ENCODE data around the gene MAP3K7CL. TPM values are rescaled to one million over a fixed set of nuclear protein-coding genes. Genes with fewer than 3 reads are reported as not detected.
A peak's percentile ranks its signal among the peaks of the same experiment; 100 is the strongest.

Gene MAP3K7CL
- total RNA-seq, 2 donors from 2014 or later: 2.3 to 5.4 TPM

DNA sequence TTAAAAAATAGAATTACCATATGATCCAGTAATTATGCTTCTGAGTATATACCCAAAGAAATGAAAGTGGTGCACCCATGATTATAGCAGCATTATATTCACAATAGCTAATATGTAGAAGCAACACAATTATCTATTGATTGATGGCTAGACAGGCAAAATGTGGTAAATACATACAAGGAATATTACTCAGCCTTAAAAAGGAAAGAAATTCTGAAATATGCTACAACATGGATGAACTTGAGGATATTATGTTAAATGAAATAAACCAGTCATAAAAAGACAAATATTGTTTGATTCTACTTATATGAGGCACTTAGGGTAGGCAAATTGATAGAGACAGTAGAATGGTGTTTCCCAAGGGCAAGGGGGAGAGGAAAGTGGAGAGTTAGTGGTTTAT is 80.8 kb downstream of the MAP3K7CL start:
- DNase-seq (no peak), ATAC-seq (no peak)
- intact Hi-C loops (cut with DNase I): no loop called here

DNA sequence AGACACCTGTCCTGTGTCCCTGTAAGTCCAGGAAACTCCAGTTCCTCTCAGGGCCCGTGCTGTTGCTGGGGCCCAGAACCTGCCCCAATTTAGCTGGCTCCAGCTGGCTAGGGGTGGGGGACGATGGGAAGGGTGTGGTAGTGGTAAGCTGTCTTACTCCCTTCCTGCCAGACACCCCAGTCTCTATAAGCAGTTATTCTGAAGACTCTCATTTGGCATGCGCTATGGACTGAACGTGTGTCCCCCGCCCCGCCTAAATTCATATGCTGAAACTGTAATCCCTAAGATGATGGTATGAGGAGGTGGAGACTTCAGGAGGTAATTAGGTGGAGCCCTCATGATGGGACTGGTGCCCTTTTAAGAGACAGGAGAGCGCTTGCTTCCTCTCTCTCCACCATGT is 82.0 kb downstream of the MAP3K7CL start:
- intact Hi-C loops (cut with DNase I): no loop called here
- DNase-seq (no peak), ATAC-seq (no peak)

DNA sequence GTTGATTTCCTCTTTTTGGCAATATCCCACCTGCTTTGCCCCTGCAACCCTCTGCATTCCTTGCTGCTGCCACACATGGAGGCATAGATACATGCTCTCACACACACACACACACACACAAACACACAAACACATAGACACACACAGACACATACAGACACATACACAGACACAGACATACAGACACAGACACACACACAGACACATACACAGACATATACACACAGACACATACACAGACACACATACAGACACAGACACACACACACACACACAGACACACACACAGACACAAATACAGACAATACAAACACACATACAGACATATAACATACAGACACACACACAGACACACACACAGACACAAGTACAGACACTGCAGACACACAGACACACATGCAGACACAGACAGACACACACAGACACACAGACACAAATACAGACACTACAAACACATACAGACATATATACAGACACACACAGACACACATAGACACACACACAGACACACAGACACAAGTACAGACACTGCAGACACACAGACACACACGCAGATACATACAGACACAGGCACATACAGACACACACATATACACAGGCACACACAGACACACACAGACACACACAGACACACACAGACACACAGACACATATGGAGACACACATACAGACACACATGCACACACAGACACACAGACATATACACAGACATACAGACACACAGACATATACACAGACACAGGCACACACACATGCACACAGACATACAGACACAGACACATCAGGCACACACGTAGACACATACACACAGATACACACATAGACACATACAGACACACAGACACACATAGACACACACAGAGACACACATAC is 83.3 kb downstream of the MAP3K7CL start:
- intact Hi-C loops (cut with DNase I): no loop called here
- no peak for DNase-seq

DNA sequence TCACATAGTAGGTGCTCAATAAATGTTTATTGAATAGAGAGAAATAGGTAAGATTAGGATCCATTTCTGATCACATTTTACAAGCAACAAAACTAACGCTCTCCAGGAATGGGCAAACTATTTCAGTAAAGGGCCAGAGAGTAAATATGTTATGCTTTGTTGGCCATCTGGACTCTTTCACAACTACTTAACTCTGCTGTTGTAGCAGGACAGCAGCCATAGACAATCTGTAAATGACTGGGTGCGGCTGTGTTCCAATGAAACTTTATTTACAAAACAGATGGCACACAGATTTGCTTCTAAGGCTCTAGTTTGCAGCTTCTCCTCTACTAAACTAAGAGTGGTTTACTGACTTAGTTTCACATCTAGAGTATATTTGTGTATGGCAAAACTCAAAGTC is 85.3 kb downstream of the MAP3K7CL start:
- ATAC-seq (no peak), DNase-seq (no peak)
- intact Hi-C loops (cut with DNase I): no loop called here

More for the DNA sequence above, 83.3 kb downstream of the MAP3K7CL start:
- no peak for ATAC-seq

DNA sequence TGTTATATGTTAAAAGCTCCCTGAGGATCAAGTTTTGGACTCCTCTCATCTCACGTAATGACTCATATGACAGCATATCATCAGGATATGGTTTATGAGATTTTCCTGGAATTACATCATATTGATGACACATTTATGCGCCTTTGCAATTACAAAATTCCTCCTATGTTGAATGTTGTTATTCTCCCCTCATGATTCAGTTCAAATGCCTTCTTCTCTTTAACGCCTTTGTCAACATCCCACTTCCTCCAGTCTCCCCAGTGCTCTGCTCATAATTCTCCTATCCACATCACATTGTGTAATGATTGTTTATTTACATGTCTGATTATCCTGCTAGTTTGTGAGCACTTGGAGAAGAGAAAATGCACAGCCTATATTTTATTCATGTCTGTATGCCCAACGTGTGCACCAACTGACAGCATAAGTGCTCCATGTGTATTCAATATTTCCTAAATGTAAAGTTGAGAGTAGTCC is 87.4 kb downstream of the MAP3K7CL start:
- intact Hi-C loops (cut with DNase I): no loop called here
- no peak for DNase-seq
- peak in 1 of 2 donors; percentile 82 for ATAC-seq

DNA sequence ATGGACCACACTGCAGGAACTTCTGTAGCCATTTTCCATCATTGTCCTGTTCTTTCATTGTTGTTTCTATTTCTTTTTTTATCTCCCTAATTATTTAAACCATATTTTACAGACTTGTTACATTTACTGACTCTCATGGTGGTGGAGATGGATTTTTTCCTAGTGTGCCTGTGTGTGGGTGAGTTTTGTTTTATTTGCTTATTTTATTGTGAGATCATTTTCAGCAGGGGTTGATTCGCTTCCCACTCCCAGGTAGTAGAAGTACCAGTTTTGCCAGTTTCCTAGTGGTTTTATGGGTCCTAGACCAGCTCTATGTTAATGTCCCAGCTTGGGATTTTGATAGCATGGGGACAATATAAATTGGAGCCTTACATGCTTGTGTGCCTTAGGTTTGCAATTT is 88.3 kb downstream of the MAP3K7CL start:
- no peak for ATAC-seq
- intact Hi-C loops (cut with DNase I): no loop called here
- no peak for DNase-seq

DNA sequence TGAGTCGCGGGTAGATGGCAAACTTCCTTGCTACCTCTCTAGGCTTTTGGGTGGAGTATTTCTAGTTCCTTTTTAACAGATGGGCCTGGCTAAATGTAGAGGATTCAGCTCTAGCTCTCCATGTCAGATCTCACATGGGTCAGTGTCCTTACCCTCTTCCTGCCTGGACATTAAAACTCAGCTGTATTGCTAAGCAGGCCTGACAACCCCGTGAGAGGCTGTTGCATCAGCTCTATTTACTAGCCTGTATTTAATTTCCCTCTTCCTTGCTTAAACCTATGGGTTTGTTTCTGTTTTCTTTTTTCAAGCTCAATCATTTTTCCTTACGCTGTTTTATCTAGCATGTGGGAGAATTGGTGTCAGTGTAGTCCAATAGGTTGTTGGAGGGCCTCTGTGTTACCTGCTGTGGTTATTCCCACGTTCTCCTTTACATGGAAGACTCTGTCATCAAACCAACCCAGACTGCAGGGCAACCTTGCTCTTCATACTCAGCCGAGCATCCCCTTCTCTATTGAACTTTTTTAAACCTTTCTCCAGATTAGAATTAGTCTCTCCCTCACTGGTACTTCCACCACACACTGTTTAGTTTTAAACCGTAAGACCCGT is 88.8 kb downstream of the MAP3K7CL start:
- DNase-seq: no peak
- ATAC-seq: peak; percentile 38 to 61
- intact Hi-C loops (cut with DNase I): no loop called here

DNA sequence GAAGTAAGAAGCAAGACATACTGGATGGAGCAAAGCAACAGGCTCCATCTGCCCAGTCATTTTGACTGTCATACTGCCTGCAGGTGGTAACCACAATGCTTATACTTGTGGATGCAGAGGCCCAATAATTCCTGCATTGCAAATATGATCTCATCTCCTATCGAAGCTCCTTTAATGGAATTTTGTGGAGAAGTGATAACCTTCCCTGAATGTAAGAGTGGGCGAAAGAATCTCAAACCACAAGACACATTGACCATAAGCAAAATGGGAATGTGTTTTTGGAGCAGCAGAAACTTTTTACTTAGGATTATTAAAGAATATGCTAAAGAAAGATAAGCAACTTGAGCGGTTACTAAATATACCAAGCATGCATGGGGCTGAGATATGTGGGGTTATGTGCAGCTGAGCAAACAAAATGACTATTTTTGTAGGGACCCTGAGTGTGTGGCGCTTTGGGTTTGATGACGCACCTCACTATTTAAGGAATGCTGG is 90.9 kb downstream of the MAP3K7CL start:
- DNase-seq: no peak
- intact Hi-C loops (cut with DNase I): no loop called here
- no peak for ATAC-seq

DNA sequence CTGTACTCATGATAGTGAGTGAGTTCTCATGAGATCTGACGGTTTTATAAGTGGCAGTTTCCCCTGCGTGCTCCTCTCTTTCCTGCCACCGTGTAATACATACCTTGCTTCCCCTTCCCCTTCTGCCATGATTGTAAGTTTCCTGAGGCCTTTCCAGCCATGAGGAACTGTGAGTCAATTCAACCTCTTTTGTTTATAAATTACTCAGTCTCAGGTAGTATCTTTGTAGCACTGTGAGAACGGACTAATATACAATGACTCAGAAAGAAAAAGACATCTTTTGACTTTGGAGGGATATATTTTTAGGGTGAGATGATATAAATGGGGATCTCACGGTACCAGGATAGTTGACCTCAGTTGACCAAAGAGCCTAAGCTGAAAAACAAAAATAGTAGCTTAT is 93.6 kb downstream of the MAP3K7CL start:
- ATAC-seq (no peak), DNase-seq (no peak)
- intact Hi-C loops (cut with DNase I): no loop called here

Other genes with a start within 250 kb of the MAP3K7CL start
- 10 to 100 TPM; 17.3 to 19.5 TPM for gene LTN1, start 137.8 kb upstream of the MAP3K7CL start, total RNA-seq
- gene RWDD2B, start 111.3 kb upstream of the MAP3K7CL start, total RNA-seq: 10 to 100 TPM; 13.7 to 14.3 TPM
- 10 to 100 TPM; 29.0 to 35.6 TPM for gene USP16, start 106.0 kb upstream of the MAP3K7CL start, total RNA-seq
- gene CCT8, start 57.0 kb upstream of the MAP3K7CL start, total RNA-seq: 100 to 1,000 TPM in 1 of 2 donors, 10 to 100 TPM in 1; 97.5 to 117 TPM
- gene BACH1, start 168.3 kb downstream of the MAP3K7CL start, total RNA-seq: 10 to 100 TPM; 35.3 to 59.3 TPM

All from left cardiac atrium (tissue), 4 donors.